ENCODE data around the gene DNHD1.

GRCh38 chr11:6614446-6614845 lies 117.4 kb downstream of the DNHD1 start:
- TF ChIP-seq FOXK2 (IDR thresholded peaks at IDR 0.05) (no peak), LEF1 (IDR thresholded peaks at IDR 0.05; ENCODE audit: borderline replicate concordance) (no peak), FOXM1 (IDR thresholded peaks at IDR 0.05; ENCODE audit: borderline replicate concordance) (no peak), BHLHE40 (IDR thresholded peaks at IDR 0.05; ENCODE audit: borderline replicate concordance) (no peak), FOXA1 (IDR thresholded peaks at IDR 0.05) (no peak), PKNOX1 (IDR thresholded peaks at IDR 0.05) (no peak), HDGF (IDR thresholded peaks at IDR 0.05; ENCODE audit: borderline replicate concordance) (no peak), TARDBP (IDR thresholded peaks at IDR 0.05) (no peak), SP1 (IDR thresholded peaks at IDR 0.05) (no peak), ZNF384 (IDR thresholded peaks at IDR 0.05) (no peak), NFRKB (IDR thresholded peaks at IDR 0.05) (no peak), ELF4 (IDR thresholded peaks at IDR 0.05) (no peak), SUZ12 (IDR thresholded peaks at IDR 0.05) (no peak)

Data from HEK293T (cell line).